ENCODE results near the gene LSMEM2. TPM values are rescaled to one million over a fixed set of nuclear protein-coding genes. Genes with fewer than 3 reads are reported as not detected.

LSMEM2 gene
- total and polyA plus RNA-seq, 9 of the 15 experiments (the other 6 are each of a cell fraction or from before 2014, with no cell fraction given), result not detected

GRCh38 chr3:50299929-50300680 lies 21.2 kb downstream of the LSMEM2 start:
- ATAC-seq (peak; percentile 5; the same call in 1 of the 3 replicates), FAIRE-seq (peak; percentile 87), DNase-seq (ENCODE audit: extremely low read depth in 1 of 4, low spot score in 3 of 4) (peak in 2 of 4 experiments; percentile 19 to 48)
- peak overlapping the region; percentile 83 for H3K4me3 ChIP-seq
- peaks cover 49% of the 10 kb centered on the region for H3K79me2 ChIP-seq (ENCODE audit: control insufficient read depth, insufficient read depth, low read length)
- H3K4me1 ChIP-seq (replicated peaks in 1 of 2; ENCODE audit: control insufficient read depth in 2 of 2, insufficient read depth in 2 of 2, low read length in 2 of 2), result peaks cover 25 to 66% of the 10 kb centered on the region in 2 experiments; a peak in 4 of 5 replicates
- peak overlapping the region; percentile 99 for H3K27ac ChIP-seq (ENCODE audit: extremely low read depth, low read depth, low read length)
- in situ Hi-C loops (cut with MboI), result no loop called here
- H3K9me1 ChIP-seq (ENCODE audit: control insufficient read depth, insufficient read depth, low read length), result no peaks in the 10 kb centered on the region
- TSS peak; percentile 95 for BruUV-seq (replicated peaks)
- 28% methylated on average over 11 of the region's 12 CpGs for WGBS (ENCODE audit: insufficient coverage, low coverage, missing lambda C conversion rate)
- H3K9ac ChIP-seq (ENCODE audit: insufficient read depth in 1 of 2, low read depth in 2 of 2, low read length in 2 of 2), result peak overlapping the region; percentile 87 to 94
- intact Hi-C loops (cut with micrococcal nuclease), result loop anchor here (2.0 kb wide), 1 partner anchor 29 kb away; the partner anchor contains the start of gene TUSC2
- ChIA-PET CTCF (ENCODE audit: low intra/inter-chr PET ratio) (no interaction called here), POLR2A (interaction anchor here (0.5 to 1.1 kb wide), 6 partner anchors 15 to 54 kb away, joined by 3 to 6 read pairs (median 4); partner anchors contain the start of gene TUSC2)
- peak overlapping the region; percentile 94 for H3K4me2 ChIP-seq (ENCODE audit: insufficient read depth, low read length)
- H4K20me1 ChIP-seq (replicated peaks; ENCODE audit: control insufficient read depth, insufficient read depth, low read length), result no peaks in the 10 kb centered on the region
- H3K9me3 ChIP-seq (replicated peaks; ENCODE audit: control insufficient read depth, insufficient read depth, low read depth, low read length), result no peaks in the 10 kb centered on the region
- H3K27me3 ChIP-seq (ENCODE audit: control insufficient read depth in 2 of 2, insufficient read depth in 2 of 2, low read length in 2 of 2), result no peaks in the 10 kb centered on the region
- H3K36me3 ChIP-seq (ENCODE audit: control insufficient read depth, insufficient read depth, low read length), result peaks cover 19% of the 10 kb centered on the region; the same call in 2 of the 3 replicates
- peak overlapping the region; percentile 74 for H2AFZ ChIP-seq (ENCODE audit: low read depth, low read length)
- TF ChIP-seq CREB3L1 (IDR thresholded peaks at IDR 0.05; ENCODE audit: borderline replicate concordance, low read depth) (no peak), RB1 (IDR thresholded peaks at IDR 0.05; ENCODE audit: low read depth) (no peak), NUFIP1 (IDR thresholded peaks at IDR 0.05; ENCODE audit: partially characterized antibody) (no peak), CAMTA2 (CRISPR knock-in tag; conservative IDR thresholded peaks at IDR 0.05) (no peak), FOXJ3 (CRISPR knock-in tag; IDR thresholded peaks at IDR 0.05) (no peak), THRAP3 (IDR thresholded peaks at IDR 0.05; ENCODE audit: borderline replicate concordance) (no peak), TFE3 (CRISPR knock-in tag; IDR thresholded peaks at IDR 0.05) (no peak), CREB1 (IDR thresholded peaks at IDR 0.05) (no peak), CREB1 (CRISPR knock-in tag; IDR thresholded peaks at IDR 0.05) (no peak), PRMT5 (CRISPR knock-in tag; IDR thresholded peaks at IDR 0.05) (no peak), MTA1 (IDR thresholded peaks at IDR 0.05; ENCODE audit: borderline replicate concordance) (no peak), ARHGAP35 (IDR thresholded peaks at IDR 0.05; ENCODE audit: partially characterized antibody) (no peak), MEIS2 (IDR thresholded peaks at IDR 0.05; ENCODE audit: partially characterized antibody) (no peak), ZNF764 (CRISPR knock-in tag; IDR thresholded peaks at IDR 0.05; ENCODE audit: low read depth) (no peak)
- TF ChIP-seq, protein P1, sequence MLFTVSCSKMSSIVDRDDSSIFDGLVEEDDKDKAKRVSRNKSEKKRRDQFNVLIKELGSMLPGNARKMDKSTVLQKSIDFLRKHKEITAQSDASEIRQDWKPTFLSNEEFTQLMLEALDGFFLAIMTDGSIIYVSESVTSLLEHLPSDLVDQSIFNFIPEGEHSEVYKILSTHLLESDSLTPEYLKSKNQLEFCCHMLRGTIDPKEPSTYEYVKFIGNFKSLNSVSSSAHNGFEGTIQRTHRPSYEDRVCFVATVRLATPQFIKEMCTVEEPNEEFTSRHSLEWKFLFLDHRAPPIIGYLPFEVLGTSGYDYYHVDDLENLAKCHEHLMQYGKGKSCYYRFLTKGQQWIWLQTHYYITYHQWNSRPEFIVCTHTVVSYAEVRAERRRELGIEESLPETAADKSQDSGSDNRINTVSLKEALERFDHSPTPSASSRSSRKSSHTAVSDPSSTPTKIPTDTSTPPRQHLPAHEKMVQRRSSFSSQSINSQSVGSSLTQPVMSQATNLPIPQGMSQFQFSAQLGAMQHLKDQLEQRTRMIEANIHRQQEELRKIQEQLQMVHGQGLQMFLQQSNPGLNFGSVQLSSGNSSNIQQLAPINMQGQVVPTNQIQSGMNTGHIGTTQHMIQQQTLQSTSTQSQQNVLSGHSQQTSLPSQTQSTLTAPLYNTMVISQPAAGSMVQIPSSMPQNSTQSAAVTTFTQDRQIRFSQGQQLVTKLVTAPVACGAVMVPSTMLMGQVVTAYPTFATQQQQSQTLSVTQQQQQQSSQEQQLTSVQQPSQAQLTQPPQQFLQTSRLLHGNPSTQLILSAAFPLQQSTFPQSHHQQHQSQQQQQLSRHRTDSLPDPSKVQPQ (CRISPR knock-in tag; IDR thresholded peaks at IDR 0.05; ENCODE audit: borderline replicate concordance), result no peak
- TF ChIP-seq, protein P2, sequence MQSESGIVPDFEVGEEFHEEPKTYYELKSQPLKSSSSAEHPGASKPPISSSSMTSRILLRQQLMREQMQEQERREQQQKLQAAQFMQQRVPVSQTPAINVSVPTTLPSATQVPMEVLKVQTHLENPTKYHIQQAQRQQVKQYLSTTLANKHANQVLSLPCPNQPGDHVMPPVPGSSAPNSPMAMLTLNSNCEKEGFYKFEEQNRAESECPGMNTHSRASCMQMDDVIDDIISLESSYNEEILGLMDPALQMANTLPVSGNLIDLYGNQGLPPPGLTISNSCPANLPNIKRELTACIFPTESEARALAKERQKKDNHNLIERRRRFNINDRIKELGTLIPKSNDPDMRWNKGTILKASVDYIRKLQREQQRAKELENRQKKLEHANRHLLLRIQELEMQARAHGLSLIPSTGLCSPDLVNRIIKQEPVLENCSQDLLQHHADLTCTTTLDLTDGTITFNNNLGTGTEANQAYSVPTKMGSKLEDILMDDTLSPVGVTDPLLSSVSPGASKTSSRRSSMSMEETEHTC (IDR thresholded peaks at IDR 0.05), result no peak
